WTC11 (cell line): ENCODE data around the gene DOHH. TPM values are rescaled to one million over a fixed set of nuclear protein-coding genes. Genes with fewer than 3 reads are reported as not detected.
A peak's percentile ranks its signal among the peaks of the same experiment; 100 is the strongest.

Experiments used
- ATF1 ChIP-seq: sonication (generic); formaldehyde crosslinking; IDR thresholded peaks from 2 replicates; pipeline ENCODE4 v1.8.1; 2023; ENCODE audit warnings: mild to moderate bottlenecking, moderate library complexity, missing genetic modification reagents
- CDX4 ChIP-seq: fragments of 250-450 bp; sonication (Bioruptor Pico); IDR thresholded peaks from 2 replicates; pipeline ENCODE4 v1.9.0; 2021; ENCODE audit warnings: moderate library complexity, mild to moderate bottlenecking, inconsistent platforms, borderline replicate concordance
- CREB1 ChIP-seq: sonication (generic); formaldehyde crosslinking; IDR thresholded peaks from 2 replicates; pipeline ENCODE4 v1.8.0; 2023; ENCODE audit warnings: mild to moderate bottlenecking, missing genetic modification reagents
- CREM ChIP-seq: sonication (generic); formaldehyde crosslinking; IDR thresholded peaks from 2 replicates; pipeline ENCODE4 v1.8.1; 2022; ENCODE audit warnings: mild to moderate bottlenecking, missing genetic modification reagents, moderate library complexity
- EMX1 ChIP-seq: fragments of 250-450 bp; sonication (Bioruptor Pico); IDR thresholded peaks from 2 replicates; pipeline ENCODE4 v1.8.0; 2021; ENCODE audit warnings: mild to moderate bottlenecking
- ERG ChIP-seq: fragments of 250-450 bp; sonication (Bioruptor Pico); IDR thresholded peaks from 2 replicates; pipeline ENCODE4 v1.8.0; 2021; ENCODE audit warnings: mild to moderate bottlenecking
- ETV6 ChIP-seq: sonication (generic); formaldehyde crosslinking; IDR thresholded peaks from 2 replicates; pipeline ENCODE4 v1.8.1; 2022; ENCODE audit warnings: mild to moderate bottlenecking, missing genetic modification reagents
- FOXJ3 ChIP-seq: sonication (generic); formaldehyde crosslinking; IDR thresholded peaks from 2 replicates; pipeline ENCODE4 v1.9.0; 2021; ENCODE audit warnings: missing genetic modification reagents, mild to moderate bottlenecking, borderline replicate concordance
- FOXK1 ChIP-seq: sonication (generic); formaldehyde crosslinking; IDR thresholded peaks from 2 replicates; pipeline ENCODE4 v1.8.0; 2022; ENCODE audit warnings: mild to moderate bottlenecking, moderate library complexity, missing genetic modification reagents
- GABPB1 ChIP-seq: sonication (generic); formaldehyde crosslinking; IDR thresholded peaks from 2 replicates; pipeline ENCODE4 v1.8.1; 2023; ENCODE audit warnings: mild to moderate bottlenecking, missing genetic modification reagents
- GRHL2 ChIP-seq: fragments of 250-450 bp; sonication (Bioruptor Pico); IDR thresholded peaks from 2 replicates; pipeline ENCODE4 v1.8.0; 2022; ENCODE audit warnings: mild to moderate bottlenecking, moderate library complexity; ENCODE audit not compliant: insufficient replicate concordance, severe bottlenecking
- HMGXB4 ChIP-seq: sonication (generic); formaldehyde crosslinking; IDR thresholded peaks from 2 replicates; pipeline ENCODE4 v1.8.1; 2023; ENCODE audit warnings: mild to moderate bottlenecking, moderate library complexity, missing genetic modification reagents
- KAT7 ChIP-seq: sonication (generic); formaldehyde crosslinking; IDR thresholded peaks from 2 replicates; pipeline ENCODE4 v1.8.1; 2023; ENCODE audit warnings: missing genetic modification reagents, mild to moderate bottlenecking, borderline replicate concordance
- NFE2L1 ChIP-seq: sonication (generic); formaldehyde crosslinking; IDR thresholded peaks from 2 replicates; pipeline ENCODE4 v1.8.1; 2023; ENCODE audit warnings: missing genetic modification reagents
- NR1H2 ChIP-seq: sonication (generic); formaldehyde crosslinking; IDR thresholded peaks from 2 replicates; pipeline ENCODE4 v1.9.0; 2021; ENCODE audit warnings: mild to moderate bottlenecking, moderate library complexity, missing genetic modification reagents
- NR3C1 ChIP-seq: sonication (generic); formaldehyde crosslinking; conservative IDR thresholded peaks from 2 replicates; pipeline ENCODE4 v1.8.1; 2023; ENCODE audit warnings: low read depth, mild to moderate bottlenecking, missing genetic modification reagents
- PRDM15 ChIP-seq: sonication (generic); formaldehyde crosslinking; IDR thresholded peaks from 2 replicates; pipeline ENCODE4 v1.8.0; 2022; ENCODE audit warnings: missing genetic modification reagents
- RELA ChIP-seq: sonication (generic); formaldehyde crosslinking; IDR thresholded peaks from 2 replicates; pipeline ENCODE4 v1.8.1; 2022; ENCODE audit warnings: missing genetic modification reagents, mild to moderate bottlenecking, borderline replicate concordance
- SMAD3 ChIP-seq: sonication (generic); formaldehyde crosslinking; IDR thresholded peaks from 2 replicates; pipeline ENCODE4 v1.8.0; 2022; ENCODE audit warnings: missing genetic modification reagents, mild to moderate bottlenecking, borderline replicate concordance
- SP1 ChIP-seq: sonication (generic); formaldehyde crosslinking; conservative IDR thresholded peaks from 2 replicates; pipeline ENCODE4 v1.8.1; 2022; ENCODE audit warnings: missing genetic modification reagents
- TCF7 ChIP-seq: sonication (generic); formaldehyde crosslinking; IDR thresholded peaks from 2 replicates; pipeline ENCODE4 v1.8.0; 2022; ENCODE audit warnings: mild to moderate bottlenecking, low read depth, missing genetic modification reagents, moderate library complexity
- TEAD1 ChIP-seq: sonication (generic); formaldehyde crosslinking; IDR thresholded peaks from 2 replicates; pipeline ENCODE4 v1.8.0; 2022; ENCODE audit warnings: mild to moderate bottlenecking, missing genetic modification reagents
- TEAD4 ChIP-seq: sonication (generic); formaldehyde crosslinking; IDR thresholded peaks from 2 replicates; pipeline ENCODE4 v1.8.0; 2022; ENCODE audit warnings: mild to moderate bottlenecking, missing genetic modification reagents
- TP53 ChIP-seq: sonication (generic); formaldehyde crosslinking; IDR thresholded peaks from 2 replicates; pipeline ENCODE4 v1.8.1; 2023; ENCODE audit warnings: mild to moderate bottlenecking, missing genetic modification reagents
- USF2 ChIP-seq: sonication (generic); formaldehyde crosslinking; IDR thresholded peaks from 2 replicates; pipeline ENCODE4 v1.8.1; 2023; ENCODE audit warnings: mild to moderate bottlenecking, missing genetic modification reagents, moderate library complexity
- ZNF219 ChIP-seq: sonication (generic); formaldehyde crosslinking; IDR thresholded peaks from 2 replicates; pipeline ENCODE4 v1.8.0; 2023; ENCODE audit warnings: missing genetic modification reagents, mild to moderate bottlenecking, borderline replicate concordance
- ZNF281 ChIP-seq: sonication (generic); formaldehyde crosslinking; IDR thresholded peaks from 2 replicates; pipeline ENCODE4 v1.8.0; 2023; ENCODE audit warnings: mild to moderate bottlenecking, missing genetic modification reagents
- ZNF317 ChIP-seq: sonication (generic); formaldehyde crosslinking; IDR thresholded peaks from 2 replicates; pipeline ENCODE4 v1.8.1; 2023; ENCODE audit warnings: low read depth, mild to moderate bottlenecking, moderate library complexity, missing genetic modification reagents, borderline replicate concordance
- total RNA-seq: library from RNA; stranded (reverse); gene quantifications from 3 replicates; pipeline ENCODE4 v1.2.3, GENCODE V29; 2021

Gene DOHH
- total RNA-seq, 1 experiment from 2014 or later, result 22.2 TPM

GRCh38 chr19:3500429-3501101 lies at the start of gene DOHH (continued):
- TF ChIP-seq EMX1 (no peak), USF2 (CRISPR knock-in tag) (peak; percentile 100), CREM (CRISPR knock-in tag) (no peak), HMGXB4 (0 out of 2 replicates have a peak, but pooled peaks have one; percentile 36), NR1H2 (CRISPR knock-in tag) (no peak), FOXJ3 (CRISPR knock-in tag) (no peak), NR3C1 (no peak), TEAD4 (CRISPR knock-in tag) (no peak), ATF1 (CRISPR knock-in tag) (no peak), SMAD3 (CRISPR knock-in tag) (peak; percentile 51; the same call in 1 of the 2 replicates), ERG (CRISPR knock-in tag) (no peak), GRHL2 (no peak), NFE2L1 (CRISPR knock-in tag) (peak; percentile 72; the same call in 1 of the 2 replicates), ZNF281 (peak; percentile 67; the same call in 1 of the 2 replicates), GABPB1 (peak; percentile 77), TEAD1 (CRISPR knock-in tag) (peak; percentile 76), ZNF219 (CRISPR knock-in tag) (no peak), TP53 (CRISPR knock-in tag) (no peak), KAT7 (no peak), PRDM15 (CRISPR knock-in tag) (no peak), ETV6 (CRISPR knock-in tag) (peak; percentile 96), SP1 (CRISPR knock-in tag) (peak; percentile 94), CREB1 (CRISPR knock-in tag) (no peak), FOXK1 (CRISPR knock-in tag) (peak; percentile 90), RELA (CRISPR knock-in tag) (peak; percentile 49; the same call in 1 of the 2 replicates), CDX4 (no peak), TCF7 (CRISPR knock-in tag) (no peak), ZNF317 (no peak)
